HT1080 (cell line): Measurements from ENCODE around the gene BCL11B. TPM values are rescaled to one million over a fixed set of nuclear protein-coding genes. Genes with fewer than 3 reads are reported as not detected.

ENCODE experiments used
- DNase-seq: peaks from one replicate; pipeline ENCODE4 v3.0.0-alpha.2; 2015; ENCODE audit warnings: low read depth
- total RNA-seq: library from RNA; depleted of rRNA; stranded (reverse); fragments of >200 nt; shearing (Covaris generic); gene quantifications from 2 replicates; pipeline ENCODE4 v1.2.3, GENCODE V29; 2014

The BCL11B gene
- total RNA-seq, 1 experiment from 2014 or later, result 0.18 TPM

GRCh38 chr14:99268810-99269707 is 2.9 kb downstream of the BCL11B start:
- no peak for DNase-seq

- no peak for DNase-seq
These were observed 3.9 kb downstream of the BCL11B start for GRCh38 chr14:99267837-99268781.

DNA sequence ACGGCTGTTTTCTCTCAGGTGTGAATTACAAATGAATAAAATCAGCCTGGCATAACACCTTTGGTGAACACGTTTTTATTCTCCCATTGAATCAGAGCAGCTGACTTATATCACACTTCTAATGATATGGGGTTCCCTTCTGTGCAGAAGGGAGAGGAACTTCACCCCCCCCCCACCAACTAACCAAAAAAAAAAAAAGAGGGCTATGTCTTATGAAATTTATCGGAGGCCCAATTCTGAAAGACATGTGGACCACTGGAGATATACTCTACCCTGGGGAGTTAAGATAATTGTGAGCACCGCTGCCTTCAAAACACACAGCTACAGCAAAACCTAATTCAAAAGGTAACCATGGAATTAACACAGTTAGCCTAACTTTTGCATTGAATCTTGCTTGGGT is 4.6 kb downstream of the BCL11B start:
- no peak for DNase-seq

GRCh38 chr14:99266181-99267178 is 5.5 kb downstream of the BCL11B start:
- peak; percentile 64 for DNase-seq

DNA sequence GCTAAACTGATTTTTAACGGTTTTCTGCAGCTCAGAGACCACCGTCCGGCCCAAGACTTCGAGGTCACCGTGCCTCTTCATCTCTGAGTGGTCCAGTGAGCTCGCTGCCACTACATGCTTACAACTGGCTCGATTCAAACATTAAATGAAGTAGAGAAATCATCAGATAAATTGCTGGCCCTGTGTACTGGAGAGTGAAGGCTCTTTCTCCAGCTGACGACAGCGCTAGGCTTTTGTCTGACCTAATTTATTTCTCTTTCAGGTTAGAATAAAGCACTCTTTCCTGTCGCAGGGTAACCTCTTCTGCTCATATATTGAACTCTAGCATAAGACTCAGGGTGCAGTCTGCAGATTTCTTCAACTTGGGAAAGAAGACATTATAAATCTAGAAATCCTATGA is 6.4 kb downstream of the BCL11B start:
- no peak for DNase-seq

DNA sequence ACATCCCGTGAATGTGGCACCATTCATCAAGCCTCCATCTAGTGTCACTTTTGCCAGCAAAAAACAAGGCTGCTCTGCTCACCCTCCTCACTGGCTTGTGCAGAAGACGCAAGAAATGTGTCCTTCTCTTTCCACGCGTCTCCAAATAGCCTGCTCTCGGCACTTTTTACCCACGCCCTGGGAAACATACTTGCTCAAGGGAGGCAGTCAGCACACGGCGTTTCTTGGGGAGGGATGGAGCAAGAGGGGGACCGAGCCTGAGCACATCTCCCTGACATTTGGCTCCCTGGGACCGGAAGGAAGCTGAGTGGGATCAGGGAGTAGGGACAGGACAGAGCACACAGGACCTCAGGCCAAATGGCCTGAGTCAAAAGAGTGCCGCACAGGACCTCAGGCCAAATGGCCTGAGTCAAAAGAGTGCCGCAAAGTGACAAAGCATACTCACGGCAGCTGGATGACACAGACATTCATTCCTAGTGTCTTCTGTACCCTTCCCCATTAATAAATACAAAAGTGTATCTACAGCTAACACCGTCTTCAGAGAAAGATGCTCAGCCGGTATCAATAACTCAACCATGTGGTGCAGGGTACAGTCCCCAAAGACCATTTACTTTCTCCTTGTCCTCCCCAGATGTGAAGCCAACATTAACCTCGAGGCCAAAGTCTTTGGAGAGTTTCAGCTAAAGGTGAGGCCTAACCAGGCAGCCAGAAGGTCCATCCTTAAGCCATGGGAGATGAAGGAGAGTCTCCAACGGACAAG is 7.1 kb downstream of the BCL11B start:
- no peak for DNase-seq

DNA sequence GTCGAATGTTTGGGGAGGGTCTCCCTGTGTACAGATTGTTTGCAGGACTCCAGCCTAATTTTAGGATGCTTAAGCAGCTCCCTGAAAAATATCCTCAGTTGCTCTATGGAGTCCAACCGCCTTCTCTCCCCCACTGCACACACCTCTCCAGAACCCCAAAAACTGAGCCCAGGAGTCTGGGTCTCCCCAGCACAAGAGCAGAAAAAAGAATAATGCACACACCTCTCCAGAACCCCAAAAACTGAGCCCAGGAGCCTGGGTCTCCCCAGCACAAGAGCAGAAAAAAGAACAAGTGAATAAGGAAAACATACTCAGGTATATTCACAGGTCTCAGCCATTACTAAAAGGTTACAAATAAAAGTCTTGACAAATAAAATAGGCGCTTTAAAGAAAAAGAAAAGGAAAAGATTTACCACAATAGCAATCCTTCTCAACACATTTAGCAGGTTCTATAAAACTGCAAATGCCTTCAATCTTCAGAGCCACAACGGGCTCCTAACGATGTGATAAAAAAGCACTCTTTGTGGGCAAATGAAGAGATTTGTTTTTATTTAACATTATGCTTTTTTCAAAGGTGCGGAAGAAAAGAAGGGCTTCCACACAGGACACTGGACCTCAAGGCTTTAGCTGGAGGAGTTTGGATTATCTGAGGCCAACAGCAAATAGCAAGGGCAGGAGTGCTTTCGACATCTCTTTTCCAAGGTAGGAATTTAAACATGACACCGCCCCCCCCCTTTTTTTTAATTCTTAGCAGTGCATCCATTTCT is 8.2 kb downstream of the BCL11B start:
- DNase-seq, result no peak

DNA sequence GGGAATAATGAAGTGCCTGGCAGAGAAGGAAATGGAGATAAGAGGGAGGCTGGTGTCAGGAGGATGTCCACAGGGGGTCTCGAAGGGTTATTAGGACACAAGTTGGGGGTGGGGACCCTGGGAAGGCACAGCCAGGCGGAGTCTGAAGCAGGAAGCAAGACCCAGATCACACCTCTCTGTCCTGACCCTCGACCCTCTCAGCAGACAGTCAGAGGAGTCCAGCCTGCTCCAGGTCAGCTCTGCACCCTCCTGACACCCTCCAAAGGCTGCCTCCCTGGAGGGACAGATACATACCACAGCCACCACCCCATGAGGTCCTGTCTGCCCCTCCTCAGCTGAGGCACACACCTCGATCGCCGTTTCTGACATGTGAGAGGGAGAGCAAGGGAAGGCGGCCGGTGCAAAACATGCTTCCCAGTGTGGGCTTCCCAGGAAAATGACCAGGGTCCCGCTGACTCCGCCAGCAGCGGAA is 9.0 kb downstream of the BCL11B start:
- DNase-seq, result no peak

- DNase-seq, result no peak
These were observed 9.8 kb downstream of the BCL11B start for GRCh38 chr14:99261912-99262787.

GRCh38 chr14:99260587-99261551 is 11.1 kb downstream of the BCL11B start:
- DNase-seq, result no peak

GRCh38 chr14:99260116-99260515 is 11.9 kb downstream of the BCL11B start:
- no peak for DNase-seq

DNA sequence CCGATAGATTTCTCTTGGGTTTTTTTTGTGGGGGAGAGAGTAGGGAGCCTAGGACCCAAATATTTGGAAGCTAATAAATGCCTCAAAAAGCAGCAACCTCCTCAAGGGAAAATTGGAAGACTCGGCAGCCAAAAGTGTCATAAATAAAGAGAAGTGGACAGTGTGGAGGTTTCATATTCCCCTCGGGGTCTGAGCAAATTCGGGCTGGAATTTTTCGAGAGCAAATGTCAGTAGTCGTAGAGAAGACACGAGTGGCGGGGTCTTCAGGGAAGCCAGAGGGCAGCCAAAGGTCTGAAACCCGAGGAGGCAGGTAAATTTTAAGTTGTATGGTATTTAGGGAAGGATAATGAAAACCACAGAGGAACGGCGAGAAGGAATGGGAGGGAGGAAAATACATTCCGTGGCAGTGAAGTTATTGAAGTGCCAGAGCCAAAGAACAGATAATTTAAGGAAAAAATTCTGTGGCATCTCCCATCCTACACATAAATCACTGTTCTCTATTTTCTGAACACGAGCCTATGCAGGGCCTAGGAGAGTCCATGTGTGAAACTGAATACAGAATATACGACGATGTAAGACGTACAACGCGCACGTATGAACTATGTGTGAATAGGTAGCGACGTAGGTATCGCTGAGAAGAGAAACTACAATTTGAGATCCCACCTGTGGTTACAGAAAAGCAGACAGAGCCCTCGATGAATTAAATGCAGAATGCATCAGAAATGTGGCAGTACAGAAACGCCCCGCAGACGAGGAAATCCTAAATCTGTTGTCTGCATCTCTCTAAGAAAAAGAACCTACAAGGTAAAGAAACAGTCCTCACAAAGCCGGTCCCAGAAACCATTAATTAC is 12.9 kb downstream of the BCL11B start:
- DNase-seq, result no peak

- DNase-seq, result no peak
These were observed 13.6 kb downstream of the BCL11B start for GRCh38 chr14:99258341-99258861.

DNA sequence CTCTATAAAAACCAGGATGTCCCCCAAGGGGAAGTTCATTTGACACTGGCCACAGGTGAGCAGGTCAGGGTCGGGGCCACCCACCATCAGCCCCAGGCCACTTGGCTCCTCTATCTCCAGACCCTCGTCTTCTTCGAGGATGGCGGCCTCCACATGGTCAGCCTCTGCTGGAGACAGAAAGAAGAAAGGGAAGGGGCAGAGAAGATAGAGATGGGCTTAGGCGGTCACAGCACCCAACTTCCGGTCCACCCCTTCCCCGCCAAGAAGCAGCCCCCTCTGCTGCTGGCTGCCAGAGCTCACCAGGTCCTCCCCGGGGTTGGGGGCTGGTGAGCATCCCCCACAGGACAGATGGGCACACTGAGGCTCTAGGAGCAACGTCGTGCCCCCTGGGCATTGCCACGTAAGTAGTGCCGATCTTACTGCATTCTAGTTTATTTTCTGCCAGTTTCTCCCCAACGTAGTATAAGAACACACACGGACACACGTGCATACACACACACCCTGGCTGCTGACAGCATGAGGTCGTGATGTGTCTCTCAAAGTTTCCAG is 14.2 kb downstream of the BCL11B start:
- no peak for DNase-seq

DNA sequence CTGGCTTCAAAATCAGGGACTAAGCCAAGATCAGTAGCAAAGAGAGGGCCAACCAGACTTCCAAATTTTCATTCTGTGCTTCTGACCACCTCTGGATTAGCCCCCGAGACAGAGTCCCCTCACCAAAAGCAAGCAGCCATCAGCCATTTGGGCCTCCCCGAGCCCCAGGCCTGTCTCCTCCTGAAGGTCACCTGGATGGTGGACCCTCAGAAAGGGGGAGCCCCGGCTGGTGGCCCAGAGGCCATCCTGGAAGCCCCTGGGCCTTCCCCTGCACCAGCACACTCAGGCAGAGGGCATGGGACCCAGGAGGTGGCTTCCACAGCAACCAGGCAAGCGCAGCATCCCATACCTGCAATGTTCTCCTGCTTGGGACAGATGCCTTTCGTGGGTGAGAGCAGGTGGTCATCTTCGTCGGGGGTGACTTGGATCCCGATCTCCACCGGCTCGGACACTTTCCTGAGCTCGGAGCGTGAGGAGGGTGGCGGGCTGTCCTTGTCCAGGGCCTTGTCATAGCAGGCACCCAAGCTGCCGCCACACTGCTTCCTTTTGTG is 14.8 kb downstream of the BCL11B start:
- DNase-seq, result no peak
